GM12875 (cell line): ENCODE results near the gene TEAD4.

ENCODE experiments used
- H3K4me3 ChIP-seq: one replicate; pipeline ENCODE4 v1.5.1; 2011; ENCODE audit warnings: low read depth, low read length, control low read depth
- TF ChIP-seq, protein P1 (sequence below): IDR thresholded peaks from 2 replicates; pipeline ENCODE4 v1.5.1; 2011; ENCODE audit warnings: low read depth, mild to moderate bottlenecking, control low read depth, inconsistent platforms, low read length, moderate library complexity, borderline replicate concordance; ENCODE audit not compliant: insufficient read depth

TEAD4 gene

DNA sequence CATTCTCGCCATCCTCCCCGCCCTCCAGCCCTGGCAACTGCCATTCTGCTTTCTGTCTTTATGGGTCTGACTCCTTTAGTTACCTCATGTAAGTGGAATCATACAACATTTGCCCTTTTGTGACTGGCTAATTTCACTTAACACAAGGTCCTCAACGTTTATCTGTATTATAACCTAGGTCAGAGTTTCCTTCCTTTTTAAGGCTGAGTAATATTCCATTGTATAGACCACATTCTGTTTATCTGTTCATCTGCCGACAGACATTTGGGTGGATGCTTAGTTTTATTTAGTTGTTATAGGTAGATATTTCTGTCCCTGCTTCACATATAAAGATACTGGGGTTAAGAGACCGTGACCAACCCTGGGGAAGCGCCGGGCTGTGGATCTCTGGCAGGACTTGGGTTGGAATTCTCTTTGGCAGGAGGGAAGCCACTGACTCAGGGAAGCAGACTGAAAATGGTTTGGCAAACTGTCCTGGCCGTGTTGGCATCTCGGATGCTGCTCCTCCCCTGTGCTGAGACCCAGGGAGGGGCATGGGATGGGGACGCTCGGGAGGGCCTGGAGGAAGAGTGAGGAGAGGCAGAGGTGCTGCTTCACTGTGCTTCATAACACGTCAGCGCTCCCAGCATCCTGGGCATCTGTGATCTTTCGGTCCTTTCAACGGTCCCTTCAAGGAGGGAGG is 38.9 kb downstream of the TEAD4 start:
- TF ChIP-seq, protein P1, sequence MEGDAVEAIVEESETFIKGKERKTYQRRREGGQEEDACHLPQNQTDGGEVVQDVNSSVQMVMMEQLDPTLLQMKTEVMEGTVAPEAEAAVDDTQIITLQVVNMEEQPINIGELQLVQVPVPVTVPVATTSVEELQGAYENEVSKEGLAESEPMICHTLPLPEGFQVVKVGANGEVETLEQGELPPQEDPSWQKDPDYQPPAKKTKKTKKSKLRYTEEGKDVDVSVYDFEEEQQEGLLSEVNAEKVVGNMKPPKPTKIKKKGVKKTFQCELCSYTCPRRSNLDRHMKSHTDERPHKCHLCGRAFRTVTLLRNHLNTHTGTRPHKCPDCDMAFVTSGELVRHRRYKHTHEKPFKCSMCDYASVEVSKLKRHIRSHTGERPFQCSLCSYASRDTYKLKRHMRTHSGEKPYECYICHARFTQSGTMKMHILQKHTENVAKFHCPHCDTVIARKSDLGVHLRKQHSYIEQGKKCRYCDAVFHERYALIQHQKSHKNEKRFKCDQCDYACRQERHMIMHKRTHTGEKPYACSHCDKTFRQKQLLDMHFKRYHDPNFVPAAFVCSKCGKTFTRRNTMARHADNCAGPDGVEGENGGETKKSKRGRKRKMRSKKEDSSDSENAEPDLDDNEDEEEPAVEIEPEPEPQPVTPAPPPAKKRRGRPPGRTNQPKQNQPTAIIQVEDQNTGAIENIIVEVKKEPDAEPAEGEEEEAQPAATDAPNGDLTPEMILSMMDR = no peak
- no peak overlapping the region for H3K4me3 ChIP-seq

DNA sequence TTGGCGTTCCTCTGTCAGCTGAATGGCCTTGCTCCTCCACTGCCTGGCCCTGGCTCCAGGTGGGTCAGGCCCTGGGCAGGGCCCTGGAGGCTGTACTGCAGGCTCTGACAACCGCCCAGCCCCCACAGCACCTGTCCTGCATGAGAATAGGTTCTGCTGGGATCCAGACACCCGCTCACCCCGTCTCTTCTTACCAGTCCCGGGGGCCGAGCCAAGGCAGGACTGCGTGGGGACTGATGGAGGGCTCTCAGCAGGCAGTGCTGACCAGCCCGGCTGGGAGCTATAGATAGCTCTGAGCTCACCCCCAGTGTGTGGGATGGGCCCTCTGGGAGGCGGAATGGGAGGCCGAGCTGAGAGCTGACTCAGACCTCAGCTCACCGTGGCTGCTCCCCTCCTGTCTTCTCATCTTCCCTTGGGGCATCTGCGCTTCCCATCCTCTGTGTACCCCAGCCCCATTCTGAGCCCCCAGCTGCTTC is 39.6 kb downstream of the TEAD4 start:
- H3K4me3 ChIP-seq = no peak overlapping the region

DNA sequence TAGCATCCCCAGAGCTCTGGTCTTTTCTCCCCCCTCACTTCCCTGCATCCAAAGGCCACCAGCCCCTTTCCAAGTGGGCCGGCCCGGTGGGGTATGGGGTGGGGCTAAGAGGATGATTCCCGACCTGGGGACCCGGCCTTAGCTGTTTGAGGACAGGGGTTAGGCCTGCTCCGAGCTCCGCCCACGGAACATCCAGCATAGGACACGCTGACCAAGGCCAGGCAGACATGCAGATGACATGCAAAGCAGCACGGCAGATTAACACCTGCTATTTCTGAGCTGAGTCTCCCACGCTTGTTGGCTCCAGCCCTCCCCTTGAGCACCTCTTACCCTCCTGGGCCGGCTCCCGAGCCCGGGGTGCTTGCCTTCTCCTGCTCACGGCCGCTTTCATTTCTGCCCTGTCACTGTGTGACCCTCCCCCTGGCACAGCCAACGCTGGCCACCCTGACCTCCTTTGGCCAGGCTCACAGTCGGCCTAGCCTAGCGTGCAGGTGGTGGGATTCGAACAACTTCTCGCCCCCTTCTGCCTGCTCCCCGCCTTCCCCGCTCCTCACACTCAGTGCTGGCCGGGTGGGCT is 40.2 kb downstream of the TEAD4 start:
- no peak overlapping the region for H3K4me3 ChIP-seq
- TF ChIP-seq, protein P1 = no peak

More for the DNA sequence above, 39.6 kb downstream of the TEAD4 start:
- TF ChIP-seq, protein P1 = no peak

DNA sequence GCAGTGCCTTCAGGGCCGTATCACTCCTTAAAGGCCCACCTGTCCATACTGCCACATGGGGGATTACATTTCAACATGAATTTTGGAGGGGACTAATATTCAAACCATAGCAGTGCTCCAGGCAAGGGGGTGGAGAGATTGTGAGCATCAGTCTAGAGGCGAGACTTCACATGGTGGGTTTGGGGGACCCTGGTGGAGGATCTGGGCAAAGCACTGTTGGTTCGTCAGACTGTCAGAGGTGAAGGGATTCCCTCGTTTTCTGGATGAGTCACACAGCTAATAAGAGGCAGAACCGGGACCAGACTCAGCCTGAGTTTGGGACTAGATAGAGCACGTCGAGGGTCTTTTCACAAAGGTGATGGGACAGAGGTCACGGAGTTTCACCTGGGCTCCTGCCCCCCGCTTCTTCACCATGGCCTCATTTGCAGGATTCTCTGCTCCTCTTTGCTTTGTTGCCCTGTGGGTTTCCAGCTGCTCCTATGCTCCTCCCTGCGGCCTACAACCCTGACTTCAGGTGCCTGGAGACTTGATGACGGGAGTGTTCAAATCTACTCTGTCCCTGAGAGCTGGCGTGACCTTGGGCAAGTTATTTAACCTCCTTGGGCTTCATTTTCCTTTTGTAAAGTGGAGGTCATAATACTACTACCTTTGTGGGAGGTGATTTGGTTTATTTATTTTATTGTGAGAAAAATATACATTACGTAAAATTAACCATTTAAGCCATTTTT is 41.5 kb downstream of the TEAD4 start:
- TF ChIP-seq, protein P1 = 0 out of 2 replicates have a peak, but pooled peaks have one; percentile 20
- no peak overlapping the region for H3K4me3 ChIP-seq

DNA sequence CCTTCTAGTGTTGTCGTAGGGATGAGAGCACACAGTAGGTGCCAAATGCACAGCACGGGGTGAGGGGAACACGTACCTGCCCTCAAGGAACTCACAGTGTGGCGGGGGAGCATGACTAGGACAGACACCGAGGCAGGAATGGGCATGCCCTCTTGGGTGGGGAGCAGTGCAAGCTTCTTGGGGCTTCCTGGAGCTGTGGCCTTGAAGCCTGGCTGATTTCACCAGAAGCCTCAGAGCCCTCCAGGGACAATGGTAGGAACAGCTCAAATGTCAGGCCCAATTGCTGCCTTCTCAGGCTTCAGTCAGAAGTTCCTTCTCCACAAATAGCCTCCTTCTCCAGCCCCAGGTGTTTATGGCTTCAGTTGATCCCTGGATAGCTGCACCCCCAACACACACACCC is 43.4 kb downstream of the TEAD4 start:
- TF ChIP-seq, protein P1 = no peak
- no peak overlapping the region for H3K4me3 ChIP-seq

DNA sequence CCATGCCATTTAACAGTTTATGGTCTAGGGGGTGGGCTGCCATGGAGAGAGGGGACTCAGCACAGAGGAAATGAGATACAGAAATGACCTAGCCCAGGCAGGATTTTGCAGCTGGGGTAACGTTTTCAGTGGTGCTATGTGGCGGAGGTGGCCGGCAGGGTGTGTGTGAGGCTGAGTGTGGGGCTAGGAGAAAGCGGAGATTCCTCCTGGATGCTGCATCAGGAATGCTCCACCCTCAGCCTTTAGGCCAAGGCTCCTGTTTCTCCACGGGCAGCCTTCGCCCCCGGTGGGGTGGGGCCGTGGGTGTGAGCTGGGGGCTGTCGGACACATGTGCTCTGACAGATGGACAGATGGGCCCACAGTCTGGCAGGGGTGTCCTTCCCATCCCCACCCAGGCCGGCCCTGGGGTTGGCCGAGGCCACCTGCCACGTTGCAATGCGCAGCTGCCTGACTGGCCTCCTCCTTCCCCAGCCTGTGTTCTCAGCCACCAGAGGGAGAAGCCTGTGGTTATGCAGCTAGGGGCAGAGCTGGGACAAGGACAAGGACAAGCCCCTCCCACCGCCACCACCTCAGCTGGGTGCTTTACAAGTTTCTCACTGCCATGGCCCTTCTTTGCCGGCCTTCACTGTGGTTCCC is 44.3 kb downstream of the TEAD4 start:
- no peak overlapping the region for H3K4me3 ChIP-seq
- TF ChIP-seq, protein P1 = no peak
